Eye (tissue), 1 donor: ENCODE data around the gene KLHL2.
A peak's percentile ranks its signal among the peaks of the same experiment; 100 is the strongest.

Experiments used
- DNase-seq: peaks from one replicate; pipeline ENCODE4 v3.0.0-alpha.2; 2015

The KLHL2 gene

GRCh38 chr4:165293927-165294649 is 86.7 kb downstream of the KLHL2 start:
- DNase-seq: peak; percentile 2

GRCh38 chr4:165294907-165295306 is 87.5 kb downstream of the KLHL2 start:
- DNase-seq: no peak

GRCh38 chr4:165297626-165298025 is 90.3 kb downstream of the KLHL2 start:
- no peak for DNase-seq

- no peak for DNase-seq
These were observed 92.2 kb downstream of the KLHL2 start for GRCh38 chr4:165299399-165300060.

- no peak for DNase-seq
These were observed 94.5 kb downstream of the KLHL2 start for GRCh38 chr4:165301833-165302232.

- DNase-seq: no peak
These were observed 95.3 kb downstream of the KLHL2 start for GRCh38 chr4:165302658-165303057.

- no peak for DNase-seq
These were observed 100.8 kb downstream of the KLHL2 start for GRCh38 chr4:165308166-165308565.

- no peak for DNase-seq
These were observed 101.2 kb downstream of the KLHL2 start for GRCh38 chr4:165308606-165309005.

GRCh38 chr4:165309456-165309855 is 102.1 kb downstream of the KLHL2 start:
- DNase-seq: no peak

GRCh38 chr4:165312506-165312905 is 105.1 kb downstream of the KLHL2 start:
- no peak for DNase-seq

- DNase-seq: no peak
These were observed 111.7 kb downstream of the KLHL2 start for GRCh38 chr4:165319030-165319429.

- DNase-seq: no peak
These were observed 112.1 kb downstream of the KLHL2 start for GRCh38 chr4:165319509-165319908.

GRCh38 chr4:165324236-165324917 is 117.0 kb downstream of the KLHL2 start:
- DNase-seq: no peak

- DNase-seq: no peak
These were observed 117.5 kb downstream of the KLHL2 start for GRCh38 chr4:165324918-165325304.

GRCh38 chr4:165325732-165326512 is 118.6 kb downstream of the KLHL2 start:
- DNase-seq: peak; percentile 39

GRCh38 chr4:165326831-165327210 is 119.5 kb downstream of the KLHL2 start:
- no peak for DNase-seq

- DNase-seq: peak; percentile 99
These were observed 120.1 kb downstream of the KLHL2 start, which contains the start of gene MSMO1 for GRCh38 chr4:165327211-165328100. TSS of gene MSMO1 (plus strand) at chr4:165327669. CDS start at chr4:165333371, 5,702 bp downstream.

- no peak for DNase-seq
These were observed 120.7 kb downstream of the KLHL2 start for GRCh38 chr4:165328101-165328425.

- peak; percentile 42 for DNase-seq
These were observed 121.3 kb downstream of the KLHL2 start for GRCh38 chr4:165328708-165329107.

- DNase-seq: no peak
These were observed 122.7 kb downstream of the KLHL2 start for GRCh38 chr4:165330071-165330470.

- DNase-seq: no peak
These were observed 123.3 kb downstream of the KLHL2 start for GRCh38 chr4:165330666-165331065.

GRCh38 chr4:165331359-165331758 is 124.0 kb downstream of the KLHL2 start:
- no peak for DNase-seq
